ENCODE measurements around the gene LIAS. TPM values are rescaled to one million over a fixed set of nuclear protein-coding genes. Genes with fewer than 3 reads are reported as not detected.
"Not testable (repeated sequence)": the region's sequence is repeated elsewhere in the genome, so short reads cannot be mapped to it uniquely, and the experiment has no call there.

Gene LIAS
- total RNA-seq, 2 donors from 2014 or later = 22.5 to 24.3 TPM

DNA sequence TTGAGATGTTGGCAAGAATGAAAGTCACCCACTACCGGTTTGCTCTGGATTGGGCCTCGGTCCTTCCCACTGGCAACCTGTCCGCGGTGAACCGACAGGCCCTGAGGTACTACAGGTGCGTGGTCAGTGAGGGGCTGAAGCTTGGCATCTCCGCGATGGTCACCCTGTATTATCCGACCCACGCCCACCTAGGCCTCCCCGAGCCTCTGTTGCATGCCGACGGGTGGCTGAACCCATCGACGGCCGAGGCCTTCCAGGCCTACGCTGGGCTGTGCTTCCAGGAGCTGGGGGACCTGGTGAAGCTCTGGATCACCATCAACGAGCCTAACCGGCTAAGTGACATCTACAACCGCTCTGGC lies 12.4 kb upstream of the LIAS start:
- Mint-ChIP-seq H3K27ac (no peak overlapping the region), H3K36me3 (ENCODE audit: low read depth) (peaks cover 27% of the 10 kb centered on the region), H3K4me1 (peaks cover 11% of the 10 kb centered on the region), H3K4me3 (peak overlapping the region; percentile 45), H3K9me3 (no peaks in the 10 kb centered on the region), H3K27me3 (no peaks in the 10 kb centered on the region)
- ATAC-seq (replicated peaks) = no peak

DNA sequence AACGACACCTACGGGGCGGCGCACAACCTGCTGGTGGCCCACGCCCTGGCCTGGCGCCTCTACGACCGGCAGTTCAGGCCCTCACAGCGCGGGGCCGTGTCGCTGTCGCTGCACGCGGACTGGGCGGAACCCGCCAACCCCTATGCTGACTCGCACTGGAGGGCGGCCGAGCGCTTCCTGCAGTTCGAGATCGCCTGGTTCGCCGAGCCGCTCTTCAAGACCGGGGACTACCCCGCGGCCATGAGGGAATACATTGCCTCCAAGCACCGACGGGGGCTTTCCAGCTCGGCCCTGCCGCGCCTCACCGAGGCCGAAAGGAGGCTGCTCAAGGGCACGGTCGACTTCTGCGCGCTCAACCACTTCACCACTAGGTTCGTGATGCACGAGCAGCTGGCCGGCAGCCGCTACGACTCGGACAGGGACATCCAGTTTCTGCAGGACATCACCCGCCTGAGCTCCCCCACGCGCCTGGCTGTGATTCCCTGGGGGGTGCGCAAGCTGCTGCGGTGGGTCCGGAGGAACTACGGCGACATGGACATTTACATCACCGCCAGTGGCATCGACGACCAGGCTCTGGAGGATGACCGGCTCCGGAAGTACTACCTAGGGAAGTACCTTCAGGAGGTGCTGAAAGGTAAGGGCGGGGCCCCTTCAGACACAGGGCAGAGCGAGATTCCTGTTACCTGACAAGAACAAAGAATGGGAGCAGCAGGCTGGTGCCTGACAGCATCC lies 11.8 kb upstream of the LIAS start:
- H3K4me3 Mint-ChIP-seq = peak overlapping the region; percentile 45
- H3K9me3 Mint-ChIP-seq = no peaks in the 10 kb centered on the region
- peak; percentile 67 for ATAC-seq (replicated peaks)
- H3K4me1 Mint-ChIP-seq = peaks cover 13% of the 10 kb centered on the region
- H3K27me3 Mint-ChIP-seq = no peaks in the 10 kb centered on the region
- peaks cover 33% of the 10 kb centered on the region for H3K36me3 Mint-ChIP-seq (ENCODE audit: low read depth)
- H3K27ac Mint-ChIP-seq = no peak overlapping the region

DNA sequence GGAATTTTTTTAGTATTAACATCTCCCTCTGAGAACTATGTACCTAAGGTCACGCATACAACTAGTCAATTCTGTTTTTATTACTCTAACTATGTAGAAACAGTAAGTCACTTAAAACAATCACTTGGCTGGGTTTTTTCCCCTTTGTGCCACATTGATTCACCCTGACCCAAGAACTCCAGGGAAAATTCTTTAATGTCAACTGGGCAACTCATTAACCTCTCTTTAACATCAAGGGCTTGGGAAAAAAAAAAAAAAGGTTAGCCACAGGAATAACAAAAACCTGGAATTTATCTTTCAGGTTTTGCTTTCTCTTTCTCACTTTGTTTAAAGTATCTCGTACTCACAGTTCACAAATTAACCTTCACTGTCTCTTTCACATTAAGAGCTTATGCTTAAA lies 8.2 kb upstream of the LIAS start:
- H3K36me3 Mint-ChIP-seq (ENCODE audit: low read depth) = peaks cover 69% of the 10 kb centered on the region
- no peaks in the 10 kb centered on the region for H3K9me3 Mint-ChIP-seq
- no peaks in the 10 kb centered on the region for H3K27me3 Mint-ChIP-seq
- H3K27ac Mint-ChIP-seq = no peak overlapping the region
- H3K4me3 Mint-ChIP-seq = no peak overlapping the region
- H3K4me1 Mint-ChIP-seq = peaks cover 22% of the 10 kb centered on the region
- no peak for ATAC-seq (replicated peaks)

- H3K4me1 Mint-ChIP-seq = peaks cover 22% of the 10 kb centered on the region
- H3K9me3 Mint-ChIP-seq = no peaks in the 10 kb centered on the region
- H3K27ac Mint-ChIP-seq = peak overlapping the region; percentile 59
- no peak for ATAC-seq (replicated peaks)
- H3K27me3 Mint-ChIP-seq = no peaks in the 10 kb centered on the region
- H3K4me3 Mint-ChIP-seq = no peak overlapping the region
- peaks cover 78% of the 10 kb centered on the region for H3K36me3 Mint-ChIP-seq (ENCODE audit: low read depth)
Measured at GRCh38 chr4:39451423-39452023, 7.3 kb upstream of the LIAS start.

GRCh38 chr4:39452153-39452859 lies 6.5 kb upstream of the LIAS start:
- no peak for ATAC-seq (replicated peaks)
- Mint-ChIP-seq H3K36me3 (ENCODE audit: low read depth) (peaks cover 86% of the 10 kb centered on the region), H3K4me1 (peaks cover 27% of the 10 kb centered on the region), H3K9me3 (no peaks in the 10 kb centered on the region), H3K4me3 (no peak overlapping the region), H3K27me3 (no peaks in the 10 kb centered on the region), H3K27ac (peak overlapping the region; percentile 59)

DNA sequence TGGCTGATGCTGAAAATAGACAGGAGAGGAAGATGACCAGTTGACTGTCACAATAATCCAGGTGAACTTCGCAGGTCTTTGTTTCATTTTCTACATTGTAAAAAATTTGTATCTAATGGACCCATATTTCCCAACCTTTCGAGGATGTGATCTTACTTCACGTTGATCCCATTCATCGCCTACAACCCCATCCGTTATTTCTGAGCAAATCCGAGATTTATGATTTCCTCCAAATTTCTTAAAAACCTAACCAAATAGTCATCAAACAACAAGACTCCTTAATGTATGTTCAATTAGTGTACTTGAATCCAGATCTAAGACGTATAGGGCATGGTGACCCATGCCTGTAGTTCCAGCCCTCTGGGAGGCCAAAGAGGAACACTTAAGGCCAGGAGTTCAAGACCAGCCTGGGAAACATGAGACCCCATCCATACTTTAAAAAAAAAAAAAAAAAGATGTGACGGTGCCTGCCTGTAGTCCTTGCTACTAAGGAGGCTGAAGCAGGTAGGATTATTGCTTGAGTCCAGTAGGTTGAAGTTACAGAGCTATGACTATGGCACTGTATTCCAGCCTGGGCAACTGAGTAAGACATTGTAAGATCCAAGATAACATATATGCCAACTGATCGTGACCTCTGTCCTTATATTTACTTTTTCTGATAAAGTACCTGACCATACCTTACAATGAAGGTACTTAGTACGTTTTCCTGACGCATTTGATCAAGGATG lies 5.8 kb upstream of the LIAS start:
- H3K36me3 Mint-ChIP-seq (ENCODE audit: low read depth) = peaks cover 93% of the 10 kb centered on the region
- no peak overlapping the region for H3K27ac Mint-ChIP-seq
- H3K4me1 Mint-ChIP-seq = peaks cover 27% of the 10 kb centered on the region
- no peak for ATAC-seq (replicated peaks)
- no peaks in the 10 kb centered on the region for H3K27me3 Mint-ChIP-seq
- H3K9me3 Mint-ChIP-seq = no peaks in the 10 kb centered on the region
- no peak overlapping the region for H3K4me3 Mint-ChIP-seq

DNA sequence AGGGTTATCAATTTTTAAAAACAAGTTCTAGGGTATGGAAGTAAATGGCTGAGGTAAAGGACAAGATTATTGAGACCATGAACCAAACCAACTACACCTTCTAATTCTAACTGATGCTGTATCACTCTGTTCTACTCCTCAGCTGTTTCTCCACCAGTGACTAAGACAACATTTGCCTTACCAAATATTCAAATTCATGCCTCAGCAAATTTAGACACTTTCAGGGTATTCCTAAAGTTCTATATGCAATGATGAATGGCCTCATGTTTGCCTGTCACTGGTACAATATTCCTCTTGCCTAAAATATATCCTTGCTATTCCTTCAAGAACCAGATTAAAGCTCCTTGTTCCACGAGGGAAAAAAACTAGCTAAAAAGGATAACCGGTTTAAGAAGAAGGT lies 5.1 kb upstream of the LIAS start:
- H3K36me3 Mint-ChIP-seq (ENCODE audit: low read depth) = peaks cover 98% of the 10 kb centered on the region
- no peaks in the 10 kb centered on the region for H3K9me3 Mint-ChIP-seq
- ATAC-seq (replicated peaks) = no peak
- H3K4me1 Mint-ChIP-seq = peaks cover 22% of the 10 kb centered on the region
- H3K27me3 Mint-ChIP-seq = no peaks in the 10 kb centered on the region
- H3K27ac Mint-ChIP-seq = no peak overlapping the region
- peak overlapping the region; percentile 25 for H3K4me3 Mint-ChIP-seq

- Mint-ChIP-seq H3K4me3 (peak overlapping the region; percentile 98), H3K4me1 (peaks cover 22% of the 10 kb centered on the region), H3K9me3 (no peaks in the 10 kb centered on the region), H3K36me3 (ENCODE audit: low read depth) (peaks cover 95% of the 10 kb centered on the region), H3K27me3 (no peaks in the 10 kb centered on the region), H3K27ac (no peak overlapping the region)
- ATAC-seq (replicated peaks) = no peak
Measured at GRCh38 chr4:39455486-39455885, 3.4 kb upstream of the LIAS start.

DNA sequence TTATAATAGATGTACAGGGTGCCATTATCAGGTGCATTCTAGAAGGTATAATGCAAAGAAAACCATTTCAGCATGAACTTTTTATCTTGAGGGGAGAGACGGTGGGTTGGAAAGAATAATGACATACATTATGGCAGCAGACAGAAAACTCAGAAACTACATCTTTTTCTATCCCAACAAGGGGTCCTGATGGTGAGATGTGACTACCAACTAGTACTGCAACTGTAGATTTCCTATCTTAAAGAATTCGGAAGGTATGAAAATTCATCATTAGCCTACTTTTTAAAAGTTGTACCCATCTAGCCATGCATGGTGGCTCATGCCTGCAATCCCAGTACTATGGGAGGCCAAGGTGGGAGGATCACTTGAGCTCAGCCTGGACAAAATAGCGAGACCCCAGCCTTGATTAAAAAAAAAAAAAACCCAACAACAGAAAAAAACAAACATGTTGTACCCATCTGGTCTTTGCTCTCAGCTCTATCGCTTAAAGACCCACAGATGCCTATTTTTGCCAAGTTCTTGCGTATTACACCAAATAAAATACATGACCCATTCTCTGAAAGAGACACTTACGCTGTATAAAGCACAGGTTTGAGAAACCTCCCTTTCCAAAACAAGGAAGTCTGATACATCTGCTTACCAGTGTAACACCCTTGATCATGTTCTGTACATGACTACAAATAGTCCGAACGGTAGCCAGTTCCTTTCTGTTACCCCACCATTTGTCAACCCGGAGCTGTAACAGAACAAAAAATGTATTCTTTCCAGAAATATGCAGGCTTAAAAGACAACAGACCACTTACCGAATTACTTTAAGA lies 1.7 kb upstream of the LIAS start:
- ATAC-seq (replicated peaks) = no peak
- Mint-ChIP-seq H3K36me3 (ENCODE audit: low read depth) (peaks cover 90% of the 10 kb centered on the region), H3K4me3 (peak overlapping the region; percentile 98), H3K9me3 (no peaks in the 10 kb centered on the region), H3K4me1 (peaks cover 20% of the 10 kb centered on the region), H3K27me3 (no peaks in the 10 kb centered on the region), H3K27ac (peak overlapping the region; percentile 100)

GRCh38 chr4:39458161-39458504 lies 723 bp upstream of the LIAS start:
- Mint-ChIP-seq H3K4me1 (peaks cover 12% of the 10 kb centered on the region), H3K36me3 (ENCODE audit: low read depth) (peaks cover 82% of the 10 kb centered on the region), H3K4me3 (peak overlapping the region; percentile 98), H3K27ac (peak overlapping the region; percentile 100)
- not testable (repeated sequence) for ATAC-seq (replicated peaks); H3K9me3 Mint-ChIP-seq; H3K27me3 Mint-ChIP-seq

DNA sequence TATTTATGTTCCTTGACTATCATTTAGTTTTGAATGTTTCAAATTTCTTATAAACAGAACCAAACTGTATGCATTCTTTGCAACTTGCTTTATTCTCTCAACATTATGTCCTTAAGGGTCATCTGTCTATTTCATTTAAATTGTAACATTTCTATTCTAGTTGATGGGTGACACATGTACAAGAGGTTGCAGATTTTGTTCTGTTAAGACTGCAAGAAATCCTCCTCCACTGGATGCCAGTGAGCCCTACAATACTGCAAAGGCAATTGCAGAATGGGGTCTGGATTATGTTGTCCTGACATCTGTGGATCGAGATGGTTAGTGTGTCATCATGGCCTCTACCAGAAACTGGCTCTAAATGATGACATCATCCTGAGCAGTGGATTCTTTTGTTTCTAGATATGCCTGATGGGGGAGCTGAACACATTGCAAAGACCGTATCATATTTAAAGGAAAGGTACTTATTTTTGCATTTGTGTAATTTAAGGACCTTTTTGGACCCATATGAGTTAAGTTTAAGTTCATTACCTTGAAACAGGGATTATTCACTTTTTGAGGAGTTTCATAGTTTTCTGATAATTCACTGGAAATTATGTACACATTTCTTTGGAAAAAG lies 6.1 kb downstream of the LIAS start:
- Mint-ChIP-seq H3K4me3 (no peak overlapping the region), H3K36me3 (ENCODE audit: low read depth) (peaks cover 70% of the 10 kb centered on the region), H3K9me3 (no peaks in the 10 kb centered on the region), H3K27ac (no peak overlapping the region), H3K27me3 (no peaks in the 10 kb centered on the region), H3K4me1 (no peaks in the 10 kb centered on the region)
- peak; percentile 70 for ATAC-seq (replicated peaks)

GRCh38 chr4:39466747-39467146 lies 7.9 kb downstream of the LIAS start:
- ATAC-seq (replicated peaks) = no peak
- no peaks in the 10 kb centered on the region for H3K9me3 Mint-ChIP-seq
- H3K27ac Mint-ChIP-seq = no peak overlapping the region
- H3K36me3 Mint-ChIP-seq (ENCODE audit: low read depth) = peaks cover 75% of the 10 kb centered on the region
- no peak overlapping the region for H3K4me3 Mint-ChIP-seq
- H3K4me1 Mint-ChIP-seq = no peaks in the 10 kb centered on the region
- no peaks in the 10 kb centered on the region for H3K27me3 Mint-ChIP-seq

- Mint-ChIP-seq H3K27me3 (no peaks in the 10 kb centered on the region), H3K4me1 (no peaks in the 10 kb centered on the region), H3K36me3 (ENCODE audit: low read depth) (peaks cover 82% of the 10 kb centered on the region), H3K9me3 (no peaks in the 10 kb centered on the region), H3K27ac (no peak overlapping the region), H3K4me3 (no peak overlapping the region)
- no peak for ATAC-seq (replicated peaks)
Measured at GRCh38 chr4:39467464-39467863, 8.6 kb downstream of the LIAS start.

All from activated T-helper 17 cell treated with anti-CD3 and anti-CD28 coated beads, Interleukin-2, amount 50 U/mL, for 72 hours (primary cell).